Measurements from ENCODE around the gene SLC45A1.

SLC45A1 gene

GRCh38 chr1:8323706-8324105 is 5.8 kb downstream of the SLC45A1 start:
- no peaks in the 10 kb centered on the region for H3K27me3 ChIP-seq (ENCODE audit: low read depth, low read length)
- no peaks in the 10 kb centered on the region for H3K79me2 ChIP-seq (ENCODE audit: low read length)
- no peak overlapping the region for H3K4me3 ChIP-seq (ENCODE audit: low read length)
- no peak overlapping the region for H3K4me2 ChIP-seq (ENCODE audit: low read length)
- H3K9ac ChIP-seq (ENCODE audit: low read length), result no peak overlapping the region
- peaks cover 8% of the 10 kb centered on the region for H3K4me1 ChIP-seq (ENCODE audit: low read length)
- H4K20me1 ChIP-seq (ENCODE audit: insufficient read depth, low read length), result no peaks in the 10 kb centered on the region
- no peak overlapping the region for H3K27ac ChIP-seq (ENCODE audit: low read length)
- H2AFZ ChIP-seq (ENCODE audit: low read depth, low read length), result no peak overlapping the region
- no peaks in the 10 kb centered on the region for H3K9me3 ChIP-seq (ENCODE audit: insufficient read depth, low read length)
- TF ChIP-seq CTCF (IDR thresholded peaks at IDR 0.05; ENCODE audit: low read depth, low read length) (no peak), EZH2phosphoT487 (IDR thresholded peaks at IDR 0.05; ENCODE audit: low read depth) (no peak)
- H3K36me3 ChIP-seq (replicated peaks; ENCODE audit: low read depth, low read length), result no peaks in the 10 kb centered on the region

GRCh38 chr1:8324176-8324810 is 6.4 kb downstream of the SLC45A1 start:
- TF ChIP-seq CTCF (IDR thresholded peaks at IDR 0.05; ENCODE audit: low read depth, low read length), result no peak
- no peak for TF ChIP-seq EZH2phosphoT487 (IDR thresholded peaks at IDR 0.05; ENCODE audit: low read depth)
- Histone ChIP-seq H2AFZ (ENCODE audit: low read depth, low read length) (no peak overlapping the region), H3K4me3 (ENCODE audit: low read length) (no peak overlapping the region), H3K36me3 (replicated peaks; ENCODE audit: low read depth, low read length) (no peaks in the 10 kb centered on the region), H4K20me1 (ENCODE audit: insufficient read depth, low read length) (no peaks in the 10 kb centered on the region), H3K4me1 (ENCODE audit: low read length) (peaks cover 2% of the 10 kb centered on the region), H3K27ac (ENCODE audit: low read length) (no peak overlapping the region), H3K79me2 (ENCODE audit: low read length) (no peaks in the 10 kb centered on the region), H3K4me2 (ENCODE audit: low read length) (no peak overlapping the region), H3K9ac (ENCODE audit: low read length) (no peak overlapping the region), H3K9me3 (ENCODE audit: insufficient read depth, low read length) (no peaks in the 10 kb centered on the region), H3K27me3 (ENCODE audit: low read depth, low read length) (no peaks in the 10 kb centered on the region)

GRCh38 chr1:8325771-8326170 is 7.9 kb downstream of the SLC45A1 start:
- Histone ChIP-seq H3K4me2 (ENCODE audit: low read length) (no peak overlapping the region), H3K27me3 (ENCODE audit: low read depth, low read length) (no peaks in the 10 kb centered on the region), H3K36me3 (replicated peaks; ENCODE audit: low read depth, low read length) (no peaks in the 10 kb centered on the region), H3K4me3 (ENCODE audit: low read length) (no peak overlapping the region), H3K9ac (ENCODE audit: low read length) (no peak overlapping the region), H4K20me1 (ENCODE audit: insufficient read depth, low read length) (no peaks in the 10 kb centered on the region), H3K27ac (ENCODE audit: low read length) (no peak overlapping the region), H3K9me3 (ENCODE audit: insufficient read depth, low read length) (no peaks in the 10 kb centered on the region), H2AFZ (ENCODE audit: low read depth, low read length) (no peak overlapping the region), H3K79me2 (ENCODE audit: low read length) (no peaks in the 10 kb centered on the region), H3K4me1 (ENCODE audit: low read length) (no peaks in the 10 kb centered on the region)
- TF ChIP-seq CTCF (IDR thresholded peaks at IDR 0.05; ENCODE audit: low read depth, low read length) (no peak), EZH2phosphoT487 (IDR thresholded peaks at IDR 0.05; ENCODE audit: low read depth) (no peak)

GRCh38 chr1:8326265-8326664 is 8.4 kb downstream of the SLC45A1 start:
- H3K27me3 ChIP-seq (ENCODE audit: low read depth, low read length), result no peaks in the 10 kb centered on the region
- H4K20me1 ChIP-seq (ENCODE audit: insufficient read depth, low read length), result no peaks in the 10 kb centered on the region
- H3K79me2 ChIP-seq (ENCODE audit: low read length), result no peaks in the 10 kb centered on the region
- H3K4me3 ChIP-seq (ENCODE audit: low read length), result no peak overlapping the region
- TF ChIP-seq CTCF (IDR thresholded peaks at IDR 0.05; ENCODE audit: low read depth, low read length) (no peak), EZH2phosphoT487 (IDR thresholded peaks at IDR 0.05; ENCODE audit: low read depth) (no peak)
- H3K27ac ChIP-seq (ENCODE audit: low read length), result no peak overlapping the region
- H3K9ac ChIP-seq (ENCODE audit: low read length), result no peak overlapping the region
- no peaks in the 10 kb centered on the region for H3K9me3 ChIP-seq (ENCODE audit: insufficient read depth, low read length)
- H2AFZ ChIP-seq (ENCODE audit: low read depth, low read length), result no peak overlapping the region
- no peaks in the 10 kb centered on the region for H3K4me1 ChIP-seq (ENCODE audit: low read length)
- H3K36me3 ChIP-seq (replicated peaks; ENCODE audit: low read depth, low read length), result no peaks in the 10 kb centered on the region
- H3K4me2 ChIP-seq (ENCODE audit: low read length), result no peak overlapping the region
